GM23248 (cell line): ENCODE data around the gene TMEM131.
"Not testable (repeated sequence)": the region's sequence is repeated elsewhere in the genome, so short reads cannot be mapped to it uniquely, and the experiment has no call there.

Experiments
- EZH2 ChIP-seq: fragments of 200-600 bp; sonication (generic); IDR thresholded peaks from 2 replicates; pipeline ENCODE4 v1.6.1; 2018; ENCODE audit warnings: antibody characterized with exemption, mild to moderate bottlenecking; ENCODE audit not compliant: insufficient read depth, poor library complexity, severe bottlenecking
- EZH2phosphoT487 ChIP-seq: fragments of 200-600 bp; sonication (generic); IDR thresholded peaks from 2 replicates; pipeline ENCODE4 v1.6.1; 2018; ENCODE audit warnings: antibody characterized with exemption, moderate library complexity, mild to moderate bottlenecking, low read depth; ENCODE audit not compliant: insufficient read depth

- not testable (repeated sequence) for TF ChIP-seq EZH2, EZH2phosphoT487
These were observed 168.7 kb downstream of the TMEM131 start for GRCh38 chr2:97827013-97827412.
